K562 (cell line): ENCODE measurements around the gene BZW2. TPM values are rescaled to one million over a fixed set of nuclear protein-coding genes. Genes with fewer than 3 reads are reported as not detected.

Experiments
- CXXC5 ChIP-seq: fragments of 250-450 bp; sonication (Bioruptor Pico); IDR thresholded peaks from 2 replicates; pipeline ENCODE4 v1.8.0; 2022; ENCODE audit warnings: inconsistent platforms, mild to moderate bottlenecking, moderate library complexity
- FOXK2 ChIP-seq, 2 experiments: fragments of 450-650 bp; IDR thresholded peaks in 1 of 2; conservative IDR thresholded peaks in 1 of 2; 2 replicates each; pipeline ENCODE4 v1.6.1; 2016; ENCODE audit warnings: low read depth in 2 of 2, mild to moderate bottlenecking in 1 of 2
- HMGN3 ChIP-seq: IDR thresholded peaks from 2 replicates; pipeline ENCODE4 v1.6.1; 2011; ENCODE audit warnings: borderline replicate concordance, low read depth, mild to moderate bottlenecking, mixed read lengths, low read length; ENCODE audit not compliant: insufficient read length; ENCODE audit errors: extremely low read depth
- JUN ChIP-seq, 2 experiments: sonication (generic) in 1 of 2; formaldehyde crosslinking in 1 of 2; IDR thresholded peaks; 2 replicates each; pipeline versions ENCODE4 v1.6.1 to v1.8.0; 2012 to 2022; ENCODE audit warnings: borderline replicate concordance in 2 of 2, mild to moderate bottlenecking in 2 of 2, improper control_type of control experiment in 1 of 2, low read depth in 1 of 2, low read length in 1 of 2, missing genetic modification reagents in 1 of 2
- KDM2B ChIP-seq: fragments of 250-450 bp; sonication (Bioruptor Pico); IDR thresholded peaks from 2 replicates; pipeline ENCODE4 v1.8.0; 2021; ENCODE audit warnings: mild to moderate bottlenecking, moderate library complexity
- LARP7 ChIP-seq: fragments of 450-650 bp; IDR thresholded peaks from 2 replicates; pipeline ENCODE4 v1.6.1; 2016
- MXD1 ChIP-seq: fragments of 250-450 bp; sonication (Bioruptor Pico); IDR thresholded peaks from 2 replicates; pipeline ENCODE4 v1.8.0; 2021; ENCODE audit warnings: borderline replicate concordance, mild to moderate bottlenecking, moderate library complexity; ENCODE audit not compliant: poor library complexity, severe bottlenecking
- MYNN ChIP-seq, 2 experiments: sonication (generic); formaldehyde crosslinking in 1 of 2; IDR thresholded peaks; 2 replicates each; pipeline versions ENCODE4 v1.5.0 to v1.6.1; 2016 to 2020; ENCODE audit warnings: antibody characterized with exemption in 1 of 2, missing genetic modification reagents in 1 of 2
- RBBP5 ChIP-seq: fragments of 200-600 bp; sonication (generic); IDR thresholded peaks from 2 replicates; pipeline ENCODE4 v1.6.1; 2012; ENCODE audit warnings: borderline replicate concordance, mild to moderate bottlenecking, low read length, control low read depth, inconsistent platforms; ENCODE audit not compliant: insufficient read depth, poor library complexity, severe bottlenecking
- SETDB1 ChIP-seq: IDR thresholded peaks from one replicate; pipeline ENCODE4 v1.6.1; 2012; ENCODE audit warnings: low read length, control low read depth, inconsistent platforms
- SMARCB1 ChIP-seq: IDR thresholded peaks from 2 replicates; pipeline ENCODE4 v1.6.1; 2011; ENCODE audit warnings: improper control_type of control experiment, low read depth; ENCODE audit not compliant: insufficient read length
- SREBF2 ChIP-seq: sonication (generic); formaldehyde crosslinking; IDR thresholded peaks from 2 replicates; pipeline ENCODE4 v1.4.0; 2020; ENCODE audit warnings: mild to moderate bottlenecking, missing genetic modification reagents
- SRSF1 ChIP-seq: fragments of 200-400 bp; formaldehyde crosslinking; IDR thresholded peaks from 2 replicates; pipeline ENCODE4 v1.6.1; 2017; ENCODE audit warnings: mild to moderate bottlenecking, low read depth, low read length, moderate library complexity
- TEAD4 ChIP-seq, 2 experiments: sonication (generic) in 1 of 2; formaldehyde crosslinking in 1 of 2; IDR thresholded peaks; 2 replicates each; pipeline versions ENCODE4 v1.6.1 to v1.8.0; 2012 to 2022; ENCODE audit warnings: borderline replicate concordance in 1 of 2, inconsistent platforms in 1 of 2, low read length in 1 of 2, mild to moderate bottlenecking in 1 of 2, missing genetic modification reagents in 1 of 2
- XRCC3 ChIP-seq: fragments of 450-650 bp; IDR thresholded peaks from 2 replicates; pipeline ENCODE4 v1.6.1; 2017; ENCODE audit warnings: mild to moderate bottlenecking, moderate library complexity
- ZKSCAN3 ChIP-seq: fragments of 250-450 bp; sonication (Bioruptor Pico); IDR thresholded peaks from 2 replicates; pipeline ENCODE4 v1.4.0; 2020
- ZNF232 ChIP-seq: sonication (generic); formaldehyde crosslinking; IDR thresholded peaks from 2 replicates; pipeline ENCODE4 v1.8.0; 2022; ENCODE audit warnings: mild to moderate bottlenecking, missing genetic modification reagents
- ZNF3 ChIP-seq: fragments of 250-450 bp; sonication (Bioruptor Pico); IDR thresholded peaks from 2 replicates; pipeline ENCODE4 v1.5.0; 2021; ENCODE audit warnings: mild to moderate bottlenecking, moderate library complexity
- ZNF347 ChIP-seq: fragments of 450-650 bp; formaldehyde crosslinking; IDR thresholded peaks from 2 replicates; pipeline ENCODE4 v1.4.0; 2020; ENCODE audit warnings: low read depth, mild to moderate bottlenecking, moderate library complexity
- ZNF398 ChIP-seq: fragments of 250-450 bp; sonication (Bioruptor Pico); IDR thresholded peaks from 2 replicates; pipeline ENCODE4 v1.8.0; 2021; ENCODE audit warnings: moderate library complexity, mild to moderate bottlenecking, inconsistent platforms
- ZNF41 ChIP-seq: fragments of 250-450 bp; sonication (Bioruptor Pico); conservative IDR thresholded peaks from 2 replicates; pipeline ENCODE4 v1.4.0; 2020; ENCODE audit warnings: mild to moderate bottlenecking
- polyA plus RNA-seq, 8 experiments: library from polyadenylated mRNA; depleted of rRNA in 4 of 8; stranded (reverse) in 5 of 8; unstranded in 3 of 8; fragments of >200 nt; fragmentation: Nextera tagmentation in 2 of 8; fragmentation: Illumina TruSeq in 1 of 8; extraction: Ambion mirVana in 2 of 8; extraction: Trizol in 1 of 8; gene quantifications; 2 replicates each; pipeline versions ENCODE4 v1.2.1 to v1.2.3, GENCODE V29; 2011 to 2014; ENCODE audit warnings: inconsistent platforms in 1 of 8, missing spikeins in 1 of 8
- total RNA-seq, 7 experiments: library from RNA; depleted of rRNA in 6 of 7; stranded (reverse); fragments of >200 nt in 6 of 7; fragmentation: Illumina TruSeq in 2 of 7; extraction: Trizol in 2 of 7; gene quantifications; 2 replicates each; pipeline versions ENCODE4 v1.2.1 to v1.2.3, GENCODE V29; 2011 to 2021; ENCODE audit warnings: low replicate concordance in 1 of 7
- TF ChIP-seq, protein P1 (sequence below): fragments of 450-650 bp; IDR thresholded peaks from 2 replicates; pipeline ENCODE4 v1.6.1; 2017; ENCODE audit warnings: mild to moderate bottlenecking, moderate library complexity

Gene BZW2
- total and polyA plus RNA-seq, 9 of the 15 experiments (the other 6 are each of a cell fraction or from before 2014, with no cell fraction given), result 140 to 316 (median 173) TPM

- TF ChIP-seq ZNF3 (CRISPR knock-in tag), result no peak
- TF ChIP-seq CXXC5 (CRISPR knock-in tag), result peak; percentile 84
- no peak for TF ChIP-seq ZNF347 (CRISPR knock-in tag)
- TF ChIP-seq HMGN3, result peak; percentile 85
- TF ChIP-seq FOXK2 (conservative IDR thresholded peaks at IDR 0.05 in 1 of 2, IDR thresholded peaks at IDR 0.05 in 1 of 2; ENCODE audit: low read depth in 2 of 2), result 0 out of 4 replicates have a peak, but pooled peaks of 1 of the 2 experiments have one; percentile 20
- no peak for TF ChIP-seq ZNF398 (CRISPR knock-in tag)
- TF ChIP-seq XRCC3, result no peak
- TF ChIP-seq MYNN (IDR thresholded peaks at IDR 0.05), result peak; percentile 60; the same call in 1 of the 2 replicates
- no peak for TF ChIP-seq MYNN (CRISPR knock-in tag; IDR thresholded peaks at IDR 0.05)
- no peak for TF ChIP-seq SETDB1
- no peak for TF ChIP-seq LARP7
- no peak for TF ChIP-seq ZKSCAN3
- no peak for TF ChIP-seq SREBF2 (CRISPR knock-in tag)
- TF ChIP-seq, protein P1, sequence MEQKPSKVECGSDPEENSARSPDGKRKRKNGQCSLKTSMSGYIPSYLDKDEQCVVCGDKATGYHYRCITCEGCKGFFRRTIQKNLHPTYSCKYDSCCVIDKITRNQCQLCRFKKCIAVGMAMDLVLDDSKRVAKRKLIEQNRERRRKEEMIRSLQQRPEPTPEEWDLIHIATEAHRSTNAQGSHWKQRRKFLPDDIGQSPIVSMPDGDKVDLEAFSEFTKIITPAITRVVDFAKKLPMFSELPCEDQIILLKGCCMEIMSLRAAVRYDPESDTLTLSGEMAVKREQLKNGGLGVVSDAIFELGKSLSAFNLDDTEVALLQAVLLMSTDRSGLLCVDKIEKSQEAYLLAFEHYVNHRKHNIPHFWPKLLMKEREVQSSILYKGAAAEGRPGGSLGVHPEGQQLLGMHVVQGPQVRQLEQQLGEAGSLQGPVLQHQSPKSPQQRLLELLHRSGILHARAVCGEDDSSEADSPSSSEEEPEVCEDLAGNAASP, result no peak
- no peak for TF ChIP-seq KDM2B (CRISPR knock-in tag)
- no peak for TF ChIP-seq MXD1 (CRISPR knock-in tag)
- no peak for TF ChIP-seq SMARCB1
- no peak for TF ChIP-seq SRSF1
- TF ChIP-seq JUN (IDR thresholded peaks at IDR 0.05; ENCODE audit: borderline replicate concordance, low read depth, low read length), result peak; percentile 41; the same call in 1 of the 2 replicates
- TF ChIP-seq JUN (CRISPR knock-in tag; IDR thresholded peaks at IDR 0.05; ENCODE audit: borderline replicate concordance), result 0 out of 2 replicates have a peak, but pooled peaks have one; percentile 67
- TF ChIP-seq ZNF41, result no peak
- TF ChIP-seq RBBP5, result peak; percentile 67
- no peak for TF ChIP-seq ZNF232 (CRISPR knock-in tag)
- 0 out of 2 replicates have a peak, but pooled peaks have one; percentile 14 for TF ChIP-seq TEAD4 (IDR thresholded peaks at IDR 0.05; ENCODE audit: low read length)
- TF ChIP-seq TEAD4 (CRISPR knock-in tag; IDR thresholded peaks at IDR 0.05; ENCODE audit: borderline replicate concordance), result no peak
Measured at GRCh38 chr7:16644636-16645592, 1.1 kb upstream of the BZW2 start (continued).
